Measurements from ENCODE around the gene SP100.
"Not testable (repeated sequence)": the region's sequence is repeated elsewhere in the genome, so short reads cannot be mapped to it uniquely, and the experiment has no call there.

Gene SP100

GRCh38 chr2:230416061-230416721 is at the start of gene SP100:
Gene SP100, plus strand, starts transcription at chr2:230416201. Its CDS starts 96 bp downstream, at chr2:230416297.
- peak; percentile 29 for DNase-seq

- DNase-seq: no peak
Measured at GRCh38 chr2:230382108-230382507, 33.9 kb upstream of the SP100 start.

GRCh38 chr2:230383453-230383852 is 32.5 kb upstream of the SP100 start:
- DNase-seq: no peak

- no peak for DNase-seq
Measured at GRCh38 chr2:230384986-230385385, 31.0 kb upstream of the SP100 start.

- DNase-seq: no peak
Measured at GRCh38 chr2:230394301-230394700, 21.7 kb upstream of the SP100 start.

GRCh38 chr2:230398698-230399097 is 17.3 kb upstream of the SP100 start:
- not testable (repeated sequence) for DNase-seq

GRCh38 chr2:230400041-230400440 is 16.0 kb upstream of the SP100 start:
- no peak for DNase-seq

GRCh38 chr2:230400454-230400853 is 15.5 kb upstream of the SP100 start:
- no peak for DNase-seq

GRCh38 chr2:230401026-230401425 is 15.0 kb upstream of the SP100 start:
- DNase-seq: not testable (repeated sequence)

GRCh38 chr2:230403746-230404145 is 12.3 kb upstream of the SP100 start:
- DNase-seq: no peak

- no peak for DNase-seq
Measured at GRCh38 chr2:230405824-230406223, 10.2 kb upstream of the SP100 start.

GRCh38 chr2:230408244-230408842 is 7.7 kb upstream of the SP100 start:
- DNase-seq: no peak

GRCh38 chr2:230409316-230409715 is 6.7 kb upstream of the SP100 start:
- not testable (repeated sequence) for DNase-seq

- DNase-seq: no peak
Measured at GRCh38 chr2:230410263-230410662, 5.7 kb upstream of the SP100 start.

GRCh38 chr2:230410861-230411569 is 5.0 kb upstream of the SP100 start:
- no peak for DNase-seq

GRCh38 chr2:230411570-230412370 is 4.2 kb upstream of the SP100 start:
- DNase-seq: no peak

GRCh38 chr2:230412371-230412711 is 3.7 kb upstream of the SP100 start:
- no peak for DNase-seq

GRCh38 chr2:230412846-230413245 is 3.2 kb upstream of the SP100 start:
- DNase-seq: no peak

- DNase-seq: no peak
Measured at GRCh38 chr2:230413479-230413878, 2.5 kb upstream of the SP100 start.

- DNase-seq: no peak
Measured at GRCh38 chr2:230414302-230414701, 1.7 kb upstream of the SP100 start.

GRCh38 chr2:230417436-230417835 is 1.4 kb downstream of the SP100 start:
- no peak for DNase-seq

GRCh38 chr2:230418341-230419016 is 2.5 kb downstream of the SP100 start:
- DNase-seq: no peak

- no peak for DNase-seq
Measured at GRCh38 chr2:230419181-230419580, 3.2 kb downstream of the SP100 start.
